Measurements from ENCODE around the gene PGA4.
A peak's percentile ranks its signal among the peaks of the same experiment; 100 is the strongest.
"Not testable (repeated sequence)": the region's sequence is repeated elsewhere in the genome, so short reads cannot be mapped to it uniquely, and the experiment has no call there.

Gene PGA4

DNA sequence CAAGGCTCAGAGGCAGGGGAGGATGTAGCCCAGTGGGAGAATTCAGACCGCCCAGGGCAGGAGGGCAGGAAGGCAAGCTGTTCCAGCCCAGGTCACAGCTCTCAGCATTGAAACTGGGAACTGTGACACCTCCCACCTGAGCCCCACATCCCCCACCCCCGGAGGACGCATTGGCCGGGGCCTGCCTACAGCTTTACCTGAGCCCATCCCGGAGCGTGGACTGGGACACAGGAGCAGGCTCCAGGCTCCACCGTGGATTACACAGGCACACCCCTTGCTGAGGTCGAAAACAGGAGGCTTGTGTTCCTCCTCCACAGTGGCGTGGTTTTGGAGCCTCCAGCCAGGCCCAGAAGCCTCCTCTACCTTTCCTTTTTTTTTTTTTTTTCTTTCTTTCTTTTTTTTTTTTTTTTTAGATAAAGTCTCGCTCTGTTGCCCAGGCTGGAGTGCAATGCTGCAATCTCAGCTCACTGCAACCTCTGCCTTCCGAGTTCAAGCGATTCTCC, 27.9 kb upstream of the PGA4 start:
- Mint-ChIP-seq H3K36me3 (ENCODE audit: insufficient read depth) (peaks cover 3% of the 10 kb centered on the region), H3K27ac (no peak overlapping the region), H3K9me3 (no peaks in the 10 kb centered on the region), H3K4me1 (ENCODE audit: low read depth in 2 of 2) (no peaks in the 10 kb centered on the region), H3K4me3 (no peak overlapping the region), H3K27me3 (peaks cover 33 to 74% of the 10 kb centered on the region in 2 donors)
- DNase-seq (no peak), ATAC-seq (replicated peaks) (no peak)

DNA sequence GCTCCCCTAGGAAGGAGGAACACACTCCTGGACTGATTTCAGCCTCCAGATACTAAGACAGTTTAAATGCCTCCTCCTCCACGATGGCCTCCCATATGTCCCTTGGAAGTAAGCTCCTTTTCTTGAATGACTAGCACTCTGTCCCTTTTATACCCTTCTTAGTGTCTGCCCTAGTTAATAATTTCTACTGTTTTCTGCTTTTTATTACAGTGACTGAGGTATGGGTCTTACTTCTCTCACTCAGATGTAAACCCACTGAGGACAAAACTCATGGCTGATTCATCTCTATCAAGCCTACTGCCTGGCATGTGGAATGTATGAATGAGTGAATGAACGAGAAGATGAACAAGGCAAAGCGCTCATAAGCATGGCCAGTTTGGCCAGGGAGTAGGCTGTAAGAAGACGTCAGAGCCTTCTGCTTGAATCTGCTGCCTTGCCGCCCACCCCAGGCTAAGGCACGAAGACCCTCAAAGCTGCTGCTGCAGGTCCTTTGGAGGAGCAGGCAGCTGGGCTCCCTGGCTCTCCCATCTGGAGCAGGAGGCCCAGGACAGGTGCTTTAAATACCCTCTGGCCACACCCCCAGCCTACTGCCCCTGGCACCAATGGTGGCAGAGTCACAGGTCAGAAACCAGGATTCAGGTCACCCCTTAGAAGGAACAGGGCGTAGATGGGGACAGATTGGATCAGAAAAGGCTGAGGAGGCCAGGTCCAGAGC, 27.0 kb upstream of the PGA4 start:
- Mint-ChIP-seq H3K27me3 (peaks cover 36 to 83% of the 10 kb centered on the region in 2 donors), H3K36me3 (ENCODE audit: insufficient read depth) (peaks cover 3% of the 10 kb centered on the region), H3K4me3 (no peak overlapping the region), H3K4me1 (ENCODE audit: low read depth in 2 of 2) (no peaks in the 10 kb centered on the region), H3K27ac (no peak overlapping the region), H3K9me3 (no peaks in the 10 kb centered on the region)
- ATAC-seq (replicated peaks) (no peak), DNase-seq (no peak)

DNA sequence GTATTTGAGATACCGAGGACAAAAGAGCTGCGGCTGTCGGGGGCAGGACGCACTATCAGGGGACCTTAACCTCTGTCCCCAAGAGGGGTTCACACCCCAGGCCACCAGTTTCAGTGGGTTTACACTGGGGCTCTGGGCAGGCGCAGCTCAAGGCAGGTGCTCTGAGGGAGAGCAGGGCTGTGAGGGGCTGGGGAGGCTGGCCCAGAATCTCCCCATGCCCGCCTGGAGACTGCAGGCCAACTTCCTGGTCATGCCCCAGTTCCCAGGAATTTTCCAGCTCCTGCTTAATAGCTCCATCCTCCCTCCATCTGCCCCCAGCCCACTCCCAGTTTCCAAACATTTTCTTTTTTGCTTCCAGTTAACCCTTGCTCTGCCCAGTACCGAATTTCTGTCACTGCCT, 26.4 kb upstream of the PGA4 start:
- H3K9me3 Mint-ChIP-seq = no peaks in the 10 kb centered on the region
- no peak for ATAC-seq (replicated peaks)

DNA sequence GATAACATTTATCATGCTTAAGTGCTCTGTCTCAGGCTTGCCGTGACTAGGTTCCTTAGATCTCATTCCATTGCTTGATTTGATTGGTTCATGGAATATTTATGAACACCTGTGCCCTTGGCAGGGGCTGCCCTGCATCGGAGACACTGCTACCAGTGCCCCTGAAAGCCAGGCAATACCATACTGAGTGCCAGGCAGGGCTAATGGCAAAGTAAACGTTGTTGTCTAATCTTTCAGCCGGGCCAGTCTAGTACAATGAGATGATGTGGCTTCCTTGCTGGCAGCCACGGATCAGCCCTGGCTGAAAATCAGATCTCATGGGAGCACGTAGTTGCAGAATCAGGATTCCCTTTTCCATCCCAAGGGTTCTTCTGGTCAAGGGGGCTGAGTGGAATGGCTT, 23.8 kb upstream of the PGA4 start:
- no peak overlapping the region for H3K4me3 Mint-ChIP-seq
- no peaks in the 10 kb centered on the region for H3K9me3 Mint-ChIP-seq
- no peak for ATAC-seq (replicated peaks)
- H3K36me3 Mint-ChIP-seq (ENCODE audit: insufficient read depth) = peaks cover 3% of the 10 kb centered on the region
- H3K4me1 Mint-ChIP-seq (ENCODE audit: low read depth in 2 of 2) = no peaks in the 10 kb centered on the region
- no peak for DNase-seq
- H3K27ac Mint-ChIP-seq = no peak overlapping the region
- H3K27me3 Mint-ChIP-seq = peaks cover 50 to 84% of the 10 kb centered on the region in 2 donors

More for the DNA sequence above, 26.4 kb upstream of the PGA4 start:
- DNase-seq = no peak
- Mint-ChIP-seq H3K36me3 (ENCODE audit: insufficient read depth) (peaks cover 3% of the 10 kb centered on the region), H3K27me3 (peaks cover 42 to 84% of the 10 kb centered on the region in 2 donors), H3K4me1 (ENCODE audit: low read depth in 2 of 2) (no peaks in the 10 kb centered on the region), H3K4me3 (no peak overlapping the region), H3K27ac (no peak overlapping the region)

DNA sequence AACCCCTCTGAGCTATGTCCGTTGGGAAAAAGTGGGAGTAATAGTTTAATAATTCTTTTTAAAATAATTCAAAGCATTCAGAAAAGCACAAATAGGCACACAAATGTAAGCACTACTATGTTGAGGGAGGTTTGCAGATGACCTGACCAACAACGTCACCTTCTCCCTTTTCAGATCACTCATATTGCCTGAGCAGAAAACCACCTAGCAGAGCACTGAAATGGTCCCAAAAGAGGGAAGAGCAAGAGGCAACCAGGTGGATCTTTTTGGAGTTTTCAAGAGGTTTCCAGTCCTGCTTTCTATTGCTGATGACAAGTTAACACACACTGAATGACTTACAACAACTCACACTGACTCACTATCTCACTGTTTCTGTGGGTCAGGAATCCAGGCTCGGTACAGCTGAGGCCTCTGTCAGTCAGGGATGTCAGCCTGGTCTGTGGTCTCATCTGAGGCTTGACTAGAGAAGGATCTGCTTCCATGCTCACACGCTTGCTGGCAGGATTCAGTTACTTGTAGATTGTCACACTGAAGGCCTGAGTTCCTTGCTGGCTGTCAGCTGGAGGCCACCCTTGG, 23.1 kb upstream of the PGA4 start:
- peaks cover 3% of the 10 kb centered on the region for H3K36me3 Mint-ChIP-seq (ENCODE audit: insufficient read depth)
- no peak overlapping the region for H3K27ac Mint-ChIP-seq
- no peak for ATAC-seq (replicated peaks)
- no peaks in the 10 kb centered on the region for H3K4me1 Mint-ChIP-seq (ENCODE audit: low read depth in 2 of 2)
- no peak overlapping the region for H3K4me3 Mint-ChIP-seq
- no peaks in the 10 kb centered on the region for H3K9me3 Mint-ChIP-seq
- peaks cover 45 to 84% of the 10 kb centered on the region in 2 donors for H3K27me3 Mint-ChIP-seq
- DNase-seq = no peak

DNA sequence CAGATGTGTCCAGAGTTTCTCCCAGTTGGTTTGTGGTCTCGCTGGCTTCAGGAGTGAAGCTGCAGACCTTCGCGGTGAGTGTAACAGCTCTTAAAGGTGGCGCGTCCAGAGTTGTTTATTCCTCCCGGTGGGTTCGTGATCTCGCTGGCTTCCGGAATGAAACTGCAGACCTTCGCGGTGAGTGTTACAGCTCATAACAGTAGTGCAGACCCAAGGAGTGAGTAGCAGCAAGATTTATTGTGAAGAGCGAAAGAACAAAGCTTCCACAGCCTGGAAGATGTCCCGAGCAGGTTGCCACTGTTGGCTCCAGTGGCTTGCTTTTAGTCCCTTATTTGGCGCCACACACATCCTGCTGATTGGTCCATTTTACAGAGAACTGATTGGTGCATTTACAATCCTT, 20.7 kb upstream of the PGA4 start:
- no peaks in the 10 kb centered on the region for H3K4me1 Mint-ChIP-seq (ENCODE audit: low read depth in 2 of 2)
- H3K27ac Mint-ChIP-seq = no peak overlapping the region
- peaks cover 41 to 72% of the 10 kb centered on the region in 2 donors for H3K27me3 Mint-ChIP-seq
- H3K36me3 Mint-ChIP-seq (ENCODE audit: insufficient read depth) = no peaks in the 10 kb centered on the region
- no peak overlapping the region for H3K4me3 Mint-ChIP-seq
- no peak for ATAC-seq (replicated peaks)
- no peak for DNase-seq
- H3K9me3 Mint-ChIP-seq = no peaks in the 10 kb centered on the region

DNA sequence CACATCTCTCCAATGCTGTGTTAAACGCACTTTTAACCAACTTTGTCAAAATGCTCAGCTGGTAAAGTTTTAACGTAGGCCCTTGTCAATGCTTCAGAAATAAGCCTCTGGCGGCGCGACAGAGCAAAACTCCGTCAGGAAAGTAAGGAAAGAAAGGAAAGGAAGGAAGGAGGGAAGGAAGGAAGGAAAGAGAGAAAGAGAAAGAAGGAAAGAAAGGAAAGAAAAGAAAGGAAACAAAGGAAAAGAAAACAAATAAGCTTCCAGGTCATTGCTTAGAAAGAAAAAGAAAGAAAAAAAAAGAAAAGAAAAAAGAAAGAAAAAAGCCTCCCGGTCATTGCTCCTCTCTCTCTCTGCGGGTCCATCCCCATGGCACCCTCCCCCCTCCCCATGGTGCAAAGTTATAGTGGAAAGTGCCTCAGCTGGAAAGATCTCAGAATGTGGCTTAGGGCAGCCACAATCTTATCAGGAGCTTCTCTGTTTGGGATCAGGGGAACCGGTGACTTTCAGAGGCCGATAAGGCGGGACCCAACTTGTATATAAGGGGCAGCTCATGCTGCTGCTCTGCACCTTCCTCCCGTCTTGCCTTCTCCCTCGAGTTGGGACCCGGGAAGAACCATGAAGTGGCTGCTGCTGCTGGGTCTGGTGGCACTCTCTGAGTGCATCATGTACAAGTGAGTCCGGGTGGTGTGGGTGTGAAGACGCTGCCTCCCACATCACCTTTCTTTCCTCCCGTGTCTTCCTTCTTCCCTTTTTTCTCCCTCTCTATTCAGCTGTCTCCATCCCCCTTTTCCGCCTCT, 19.0 kb upstream of the PGA4 start, which contains the start of gene PGA3:
PGA3 (plus strand) TSS at position 566 of the 797 bp plus-strand sequence; CDS start at position 616, 50 bp downstream.
- not testable (repeated sequence) for H3K4me1 Mint-ChIP-seq (ENCODE audit: low read depth in 2 of 2); H3K36me3 Mint-ChIP-seq (ENCODE audit: insufficient read depth); H3K9me3 Mint-ChIP-seq; H3K27ac Mint-ChIP-seq; DNase-seq; ATAC-seq (replicated peaks)
- H3K27me3 Mint-ChIP-seq = peaks cover 35 to 59% of the 10 kb centered on the region in 2 donors
- peak within 1 kb of the TSS in 1 of 2 donors; percentile 5 for H3K4me3 Mint-ChIP-seq

DNA sequence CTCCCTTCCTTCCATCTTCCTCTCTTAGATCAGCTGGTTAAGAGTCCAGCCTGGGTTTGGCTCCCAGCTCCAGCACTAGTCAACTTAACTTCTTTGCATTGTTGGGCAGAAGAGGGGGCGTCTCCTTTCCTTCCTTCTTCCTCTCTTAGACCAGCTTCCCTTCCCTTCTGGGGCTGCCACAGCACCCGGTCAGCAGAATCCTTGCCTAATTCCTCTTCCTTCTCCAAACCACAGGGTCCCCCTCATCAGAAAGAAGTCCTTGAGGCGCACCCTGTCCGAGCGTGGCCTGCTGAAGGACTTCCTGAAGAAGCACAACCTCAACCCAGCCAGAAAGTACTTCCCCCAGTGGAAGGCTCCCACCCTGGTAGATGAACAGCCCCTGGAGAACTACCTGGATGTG, 18.3 kb upstream of the PGA4 start:
- peaks cover 35 to 59% of the 10 kb centered on the region in 2 donors for H3K27me3 Mint-ChIP-seq
- H3K9me3 Mint-ChIP-seq; H3K4me3 Mint-ChIP-seq; H3K4me1 Mint-ChIP-seq (ENCODE audit: low read depth in 2 of 2); DNase-seq; H3K27ac Mint-ChIP-seq; H3K36me3 Mint-ChIP-seq (ENCODE audit: insufficient read depth); ATAC-seq (replicated peaks): not testable (repeated sequence)

DNA sequence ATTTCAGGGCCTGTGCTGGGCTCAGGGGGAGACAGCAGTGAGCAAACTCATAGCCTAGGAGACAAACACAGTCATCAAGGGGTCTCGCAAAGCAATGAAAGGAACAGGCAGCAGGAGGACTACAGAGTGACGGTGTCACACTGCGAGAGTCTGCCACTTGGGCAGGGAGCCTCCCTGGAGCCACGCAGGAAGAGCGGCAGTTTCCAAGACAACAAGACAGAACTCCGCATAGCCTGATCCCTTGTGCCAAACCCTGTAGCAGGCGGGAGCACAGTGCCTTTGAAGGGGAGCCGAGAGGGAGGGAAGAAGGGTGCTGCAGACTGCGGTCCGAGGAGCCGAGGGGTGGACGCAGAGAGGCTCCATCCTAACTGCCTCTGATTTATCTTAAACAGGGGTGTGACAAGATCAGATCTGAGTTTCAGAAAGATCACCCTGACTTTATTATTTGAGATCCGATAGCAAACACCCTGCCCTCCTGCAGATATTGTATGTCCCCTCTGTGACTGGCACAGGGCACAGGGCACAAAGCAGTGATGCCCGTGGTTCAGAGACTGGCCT, 17.6 kb upstream of the PGA4 start:
- not testable (repeated sequence) for H3K4me3 Mint-ChIP-seq; H3K27ac Mint-ChIP-seq; DNase-seq; H3K36me3 Mint-ChIP-seq (ENCODE audit: insufficient read depth); H3K9me3 Mint-ChIP-seq; H3K4me1 Mint-ChIP-seq (ENCODE audit: low read depth in 2 of 2); ATAC-seq (replicated peaks)
- peaks cover 35 to 52% of the 10 kb centered on the region in 2 donors for H3K27me3 Mint-ChIP-seq

DNA sequence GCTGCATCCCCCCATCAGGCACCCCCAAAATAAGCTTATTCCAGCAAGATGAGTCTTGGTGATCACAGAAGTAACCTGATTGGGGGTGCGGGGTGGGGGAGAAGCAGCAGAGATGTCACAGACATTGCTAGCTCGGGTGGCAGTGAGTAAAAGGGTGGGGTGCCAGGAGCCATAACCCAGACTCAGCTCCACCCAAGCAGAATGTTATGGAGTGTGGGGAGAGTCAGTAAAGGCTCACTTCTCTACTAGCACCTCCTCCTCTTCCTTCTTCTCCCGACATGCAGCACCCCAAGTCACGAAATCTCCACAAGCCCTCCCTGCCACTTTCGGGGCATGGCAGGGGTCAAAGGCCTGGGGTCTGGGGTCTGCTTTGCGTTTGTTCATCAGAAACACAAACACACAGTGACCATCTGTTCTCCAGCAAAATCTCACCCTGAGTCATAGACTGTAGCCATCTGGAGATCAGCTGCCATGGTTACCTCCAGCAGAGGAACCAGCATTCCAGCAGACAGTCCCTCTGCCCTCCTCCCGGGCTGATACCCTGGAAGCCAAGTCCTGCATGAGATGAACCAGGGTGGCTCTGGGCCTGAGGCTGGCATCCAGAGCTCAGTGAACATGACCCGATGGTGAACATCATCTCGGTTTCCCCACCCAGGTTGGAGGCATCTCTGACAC, 14.4 kb upstream of the PGA4 start:
- H3K9me3 Mint-ChIP-seq; H3K36me3 Mint-ChIP-seq (ENCODE audit: insufficient read depth); ATAC-seq (replicated peaks): not testable (repeated sequence)

DNA sequence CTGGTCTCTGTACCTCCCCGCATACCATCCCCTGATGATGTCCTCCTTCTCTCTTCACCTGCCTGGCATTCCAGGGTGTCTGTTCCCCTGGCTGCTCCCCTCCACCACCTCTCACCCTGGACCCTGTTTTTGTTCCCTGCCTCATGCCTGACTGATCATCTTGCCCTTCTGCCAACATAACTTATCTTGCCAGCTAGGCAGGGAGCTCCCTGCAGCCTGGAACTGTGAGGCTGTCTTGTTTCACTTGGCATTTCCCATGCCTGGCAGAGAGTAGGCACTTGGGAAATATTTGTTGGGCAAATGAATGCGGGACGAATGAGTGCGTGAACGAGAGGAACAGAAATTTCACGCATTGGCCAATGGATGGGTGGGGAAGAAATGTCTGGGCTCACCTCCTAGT, 11.5 kb upstream of the PGA4 start:
- DNase-seq; H3K27ac Mint-ChIP-seq; H3K36me3 Mint-ChIP-seq (ENCODE audit: insufficient read depth); ATAC-seq (replicated peaks); H3K4me3 Mint-ChIP-seq; H3K9me3 Mint-ChIP-seq; H3K4me1 Mint-ChIP-seq (ENCODE audit: low read depth in 2 of 2); H3K27me3 Mint-ChIP-seq: not testable (repeated sequence)

More for the DNA sequence above, 14.4 kb upstream of the PGA4 start:
- not testable (repeated sequence) for H3K27ac Mint-ChIP-seq; DNase-seq; H3K4me1 Mint-ChIP-seq (ENCODE audit: low read depth in 2 of 2); H3K4me3 Mint-ChIP-seq
- H3K27me3 Mint-ChIP-seq = peaks cover 19 to 25% of the 10 kb centered on the region in 2 donors

DNA sequence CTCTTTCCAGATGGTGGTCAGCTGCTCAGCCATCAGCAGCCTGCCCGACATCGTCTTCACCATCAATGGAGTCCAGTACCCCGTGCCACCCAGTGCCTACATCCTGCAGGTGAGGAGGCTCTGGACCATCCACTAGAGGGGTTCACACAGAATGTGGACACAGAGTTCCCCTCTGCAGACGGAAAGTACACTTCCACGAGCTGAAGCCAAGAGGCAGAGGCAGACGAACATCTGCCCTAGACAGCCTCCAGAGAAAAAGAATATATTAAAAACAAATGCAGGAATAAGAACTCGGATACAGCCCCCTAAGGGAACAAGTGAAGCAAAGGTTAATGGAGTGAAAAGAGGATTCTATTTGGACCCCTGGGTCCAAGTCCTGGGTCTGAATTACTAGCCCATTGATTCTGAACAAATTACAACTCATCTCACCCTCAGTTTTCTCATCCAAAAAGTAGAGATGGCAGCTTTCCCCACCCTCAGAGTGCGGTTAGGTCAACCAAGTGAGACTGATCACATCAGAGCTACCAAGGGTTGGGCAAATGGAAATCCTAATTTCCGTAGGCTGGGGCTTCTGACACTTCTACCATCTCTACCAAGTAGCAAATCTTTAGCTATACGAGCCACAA, 10.7 kb upstream of the PGA4 start:
- not testable (repeated sequence) for H3K4me1 Mint-ChIP-seq (ENCODE audit: low read depth in 2 of 2); H3K27ac Mint-ChIP-seq

More for the DNA sequence above, 10.7 kb upstream of the PGA4 start:
- ATAC-seq (replicated peaks); H3K9me3 Mint-ChIP-seq; H3K4me3 Mint-ChIP-seq; H3K36me3 Mint-ChIP-seq (ENCODE audit: insufficient read depth); DNase-seq; H3K27me3 Mint-ChIP-seq: not testable (repeated sequence)
